K562 (cell line): ENCODE data around the gene NEDD1. TPM values are rescaled to one million over a fixed set of nuclear protein-coding genes. Genes with fewer than 3 reads are reported as not detected.
A peak's percentile ranks its signal among the peaks of the same experiment; 100 is the strongest.

Experiments
- CBX5 ChIP-seq: IDR thresholded peaks from 2 replicates; pipeline ENCODE4 v1.6.1; 2014; ENCODE audit warnings: low read depth, borderline replicate concordance
- CHD1 ChIP-seq: fragments of 200-600 bp; sonication (generic); IDR thresholded peaks from one replicate; pipeline ENCODE4 v1.6.1; 2012; ENCODE audit warnings: mild to moderate bottlenecking, moderate library complexity, low read length, inconsistent platforms
- CHD2 ChIP-seq: IDR thresholded peaks from 2 replicates; pipeline ENCODE4 v1.6.1; 2011; ENCODE audit warnings: low read depth, low read length
- CREB3L1 ChIP-seq: fragments of 450-650 bp; IDR thresholded peaks from 2 replicates; pipeline ENCODE4 v1.6.1; 2014; ENCODE audit warnings: low read depth, mild to moderate bottlenecking, moderate library complexity, borderline replicate concordance
- DACH1 ChIP-seq: fragments of 450-650 bp; IDR thresholded peaks from 2 replicates; pipeline ENCODE4 v1.6.1; 2018; ENCODE audit not compliant: partially characterized antibody
- DNMT1 ChIP-seq: fragments of 450-650 bp; IDR thresholded peaks from 2 replicates; pipeline ENCODE4 v1.6.1; 2016; ENCODE audit warnings: antibody characterized with exemption, mild to moderate bottlenecking
- DPF2 ChIP-seq: fragments of 450-650 bp; IDR thresholded peaks from 2 replicates; pipeline ENCODE4 v1.6.1; 2016
- FOXJ3 ChIP-seq: sonication (generic); formaldehyde crosslinking; IDR thresholded peaks from 2 replicates; pipeline ENCODE4 v1.4.0; 2020; ENCODE audit warnings: mild to moderate bottlenecking, missing genetic modification reagents
- FUS ChIP-seq: fragments of 200-400 bp; formaldehyde crosslinking; optimal IDR thresholded peaks from 2 replicates; pipeline ENCODE3; 2017; ENCODE audit warnings: low read depth, low read length
- HCFC1 ChIP-seq: IDR thresholded peaks from 2 replicates; pipeline ENCODE4 v1.6.1; 2012; ENCODE audit warnings: low read depth, low read length, improper control_type of control experiment
- HDAC6 ChIP-seq: IDR thresholded peaks from 2 replicates; pipeline ENCODE4 v1.6.1; 2012; ENCODE audit warnings: low read depth, mild to moderate bottlenecking, control low read depth, inconsistent platforms, low read length, moderate library complexity
- LARP7 ChIP-seq: fragments of 450-650 bp; IDR thresholded peaks from 2 replicates; pipeline ENCODE4 v1.6.1; 2016
- LEF1 ChIP-seq: fragments of 450-650 bp; IDR thresholded peaks from 2 replicates; pipeline ENCODE4 v1.6.1; 2016; ENCODE audit warnings: mild to moderate bottlenecking
- MAX ChIP-seq: sonication (generic); formaldehyde crosslinking; IDR thresholded peaks from 2 replicates; pipeline ENCODE4 v1.9.0; 2022; ENCODE audit warnings: mild to moderate bottlenecking, missing genetic modification reagents
- NFE2L1 ChIP-seq: fragments of 450-650 bp; IDR thresholded peaks from 2 replicates; pipeline ENCODE4 v1.6.1; 2016; ENCODE audit warnings: missing genetic modification characterization, low read depth, mild to moderate bottlenecking, missing compliant biosample characterization, moderate library complexity, borderline replicate concordance
- NFIC ChIP-seq: fragments of 450-650 bp; IDR thresholded peaks from 2 replicates; pipeline ENCODE4 v1.6.1; 2017; ENCODE audit warnings: mild to moderate bottlenecking, inconsistent platforms
- NR3C1 ChIP-seq: sonication (generic); formaldehyde crosslinking; IDR thresholded peaks from 2 replicates; pipeline ENCODE4 v1.8.1; 2022; ENCODE audit warnings: missing genetic modification reagents
- PCBP2 ChIP-seq: fragments of 200-400 bp; formaldehyde crosslinking; IDR thresholded peaks from 2 replicates; pipeline ENCODE4 v1.6.1; 2018; ENCODE audit warnings: low read length, low read depth, mild to moderate bottlenecking, moderate library complexity; ENCODE audit not compliant: poor library complexity, severe bottlenecking
- POLR2AphosphoS5 ChIP-seq: IDR thresholded peaks from 2 replicates; pipeline ENCODE4 v1.6.1; 2011; ENCODE audit warnings: mild to moderate bottlenecking, low read depth, low read length, moderate library complexity; ENCODE audit not compliant: control insufficient read depth, insufficient read depth
- PPARD ChIP-seq: fragments of 250-450 bp; sonication (Bioruptor Pico); IDR thresholded peaks from 2 replicates; pipeline ENCODE4 v1.8.0; 2022; ENCODE audit warnings: inconsistent platforms, mild to moderate bottlenecking, moderate library complexity
- SETDB1 ChIP-seq: IDR thresholded peaks from one replicate; pipeline ENCODE4 v1.6.1; 2012; ENCODE audit warnings: low read length, control low read depth, inconsistent platforms
- SIN3A ChIP-seq, 2 experiments: fragments of 150-350 bp in 1 of 2; IDR thresholded peaks; 2 replicates each; pipeline ENCODE4 v1.6.1; 2011 to 2016; ENCODE audit warnings: borderline replicate concordance in 2 of 2, low read depth in 2 of 2, low read length in 2 of 2, mild to moderate bottlenecking in 2 of 2, moderate library complexity in 2 of 2; ENCODE audit not compliant: control insufficient read depth in 1 of 2
- SOX6 ChIP-seq: fragments of 450-650 bp; IDR thresholded peaks from 2 replicates; pipeline ENCODE4 v1.6.1; 2014; ENCODE audit warnings: mild to moderate bottlenecking
- TEAD2 ChIP-seq: fragments of 450-650 bp; IDR thresholded peaks from 2 replicates; pipeline ENCODE4 v1.6.1; 2016; ENCODE audit warnings: missing genetic modification characterization, control low read depth, missing compliant biosample characterization
- XRCC3 ChIP-seq: fragments of 450-650 bp; IDR thresholded peaks from 2 replicates; pipeline ENCODE4 v1.6.1; 2017; ENCODE audit warnings: mild to moderate bottlenecking, moderate library complexity
- ZNF140 ChIP-seq: fragments of 250-450 bp; sonication (Bioruptor Pico); IDR thresholded peaks from 2 replicates; pipeline ENCODE4 v1.8.0; 2021; ENCODE audit warnings: moderate library complexity, mild to moderate bottlenecking, inconsistent platforms
- ZNF354B ChIP-seq: fragments of 250-450 bp; sonication (Bioruptor Pico); IDR thresholded peaks from 2 replicates; pipeline ENCODE4 v1.4.0; 2020
- ZNF586 ChIP-seq: fragments of 450-650 bp; formaldehyde crosslinking; conservative IDR thresholded peaks from 2 replicates; pipeline ENCODE4 v1.4.0; 2020; ENCODE audit warnings: mild to moderate bottlenecking, moderate library complexity
- ZNF707 ChIP-seq: fragments of 250-450 bp; sonication (Bioruptor Pico); conservative IDR thresholded peaks from 2 replicates; pipeline ENCODE4 v1.8.0; 2022; ENCODE audit warnings: inconsistent platforms, mild to moderate bottlenecking, moderate library complexity
- ZNF766 ChIP-seq: fragments of 200-800 bp; sonication (Bioruptor generic); conservative IDR thresholded peaks from 2 replicates; pipeline ENCODE4 v1.6.1; 2016; ENCODE audit warnings: missing genetic modification characterization, missing compliant biosample characterization
- ZNF79 ChIP-seq: fragments of 250-450 bp; sonication (Bioruptor Pico); IDR thresholded peaks from 2 replicates; pipeline ENCODE4 v1.4.0; 2020; ENCODE audit warnings: low read depth, mild to moderate bottlenecking, moderate library complexity
- ZSCAN32 ChIP-seq: fragments of 450-650 bp; formaldehyde crosslinking; IDR thresholded peaks from 2 replicates; pipeline ENCODE4 v1.4.0; 2020; ENCODE audit warnings: mild to moderate bottlenecking, moderate library complexity
- polyA plus RNA-seq, 8 experiments: library from polyadenylated mRNA; depleted of rRNA in 4 of 8; stranded (reverse) in 5 of 8; unstranded in 3 of 8; fragments of >200 nt; fragmentation: Nextera tagmentation in 2 of 8; fragmentation: Illumina TruSeq in 1 of 8; extraction: Ambion mirVana in 2 of 8; extraction: Trizol in 1 of 8; gene quantifications; 2 replicates each; pipeline versions ENCODE4 v1.2.1 to v1.2.3, GENCODE V29; 2011 to 2014; ENCODE audit warnings: inconsistent platforms in 1 of 8, missing spikeins in 1 of 8
- total RNA-seq, 7 experiments: library from RNA; depleted of rRNA in 6 of 7; stranded (reverse); fragments of >200 nt in 6 of 7; fragmentation: Illumina TruSeq in 2 of 7; extraction: Trizol in 2 of 7; gene quantifications; 2 replicates each; pipeline versions ENCODE4 v1.2.1 to v1.2.3, GENCODE V29; 2011 to 2021; ENCODE audit warnings: low replicate concordance in 1 of 7

NEDD1 gene
- total and polyA plus RNA-seq, 9 of the 15 experiments (the other 6 are each of a cell fraction or from before 2014, with no cell fraction given) = 7.5 to 29.3 (median 14.8) TPM

GRCh38 chr12:96988919-96989318 lies 81.9 kb downstream of the NEDD1 start (continued):
- TF ChIP-seq LARP7 (no peak), CREB3L1 (no peak), XRCC3 (no peak), ZNF586 (no peak), HDAC6 (no peak), CBX5 (no peak), ZNF140 (no peak), NFIC (peak; percentile 42; the same call in 1 of the 2 replicates), ZNF707 (no peak), SOX6 (0 out of 2 replicates have a peak, but pooled peaks have one; percentile 12), TEAD2 (no peak), DNMT1 (no peak), ZNF79 (CRISPR knock-in tag) (no peak), FUS (no peak), LEF1 (no peak), DPF2 (peak; percentile 45; the same call in 1 of the 2 replicates), NFE2L1 (tag) (no peak), MAX (CRISPR knock-in tag) (no peak), SETDB1 (no peak), CHD1 (no peak), HCFC1 (no peak), ZNF354B (CRISPR knock-in tag) (no peak), SIN3A (IDR thresholded peaks at IDR 0.05; ENCODE audit: borderline replicate concordance in 2 of 2, control insufficient read depth in 1 of 2, low read depth in 2 of 2, low read length in 2 of 2) (no peak), ZNF766 (CRISPR knock-in tag) (no peak), PCBP2 (no peak), ZSCAN32 (CRISPR knock-in tag) (no peak), POLR2AphosphoS5 (peak; percentile 60; the same call in 1 of the 2 replicates), FOXJ3 (CRISPR knock-in tag) (no peak), DACH1 (no peak), PPARD (no peak), CHD2 (no peak), NR3C1 (CRISPR knock-in tag) (no peak)
